ENCODE data around the gene ABCG2.

DNA sequence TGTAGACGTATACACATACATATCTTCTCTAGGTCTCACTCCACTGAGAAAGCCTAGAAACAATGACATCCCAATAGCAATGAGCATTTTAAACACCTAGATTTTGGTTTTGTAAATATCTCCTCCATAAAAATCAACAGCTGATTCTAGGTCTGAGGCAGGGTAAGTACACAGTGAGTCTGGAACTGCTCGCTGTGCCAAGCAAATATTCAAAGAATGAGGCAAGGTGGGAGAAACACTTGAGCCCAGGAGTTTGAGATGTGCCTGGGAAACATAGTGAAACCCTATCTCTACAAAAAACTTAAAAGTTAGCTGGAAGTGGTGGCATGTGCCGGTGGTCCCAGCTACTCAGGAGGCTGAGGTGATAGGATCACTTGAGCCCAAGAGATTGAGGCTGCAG lies 22.2 kb downstream of the ABCG2 start:
- TF ChIP-seq POLR2AphosphoS5 (IDR thresholded peaks at IDR 0.05) (no peak), POLR2A (IDR thresholded peaks at IDR 0.05) (no peak)
- TF ChIP-seq, protein P1, sequence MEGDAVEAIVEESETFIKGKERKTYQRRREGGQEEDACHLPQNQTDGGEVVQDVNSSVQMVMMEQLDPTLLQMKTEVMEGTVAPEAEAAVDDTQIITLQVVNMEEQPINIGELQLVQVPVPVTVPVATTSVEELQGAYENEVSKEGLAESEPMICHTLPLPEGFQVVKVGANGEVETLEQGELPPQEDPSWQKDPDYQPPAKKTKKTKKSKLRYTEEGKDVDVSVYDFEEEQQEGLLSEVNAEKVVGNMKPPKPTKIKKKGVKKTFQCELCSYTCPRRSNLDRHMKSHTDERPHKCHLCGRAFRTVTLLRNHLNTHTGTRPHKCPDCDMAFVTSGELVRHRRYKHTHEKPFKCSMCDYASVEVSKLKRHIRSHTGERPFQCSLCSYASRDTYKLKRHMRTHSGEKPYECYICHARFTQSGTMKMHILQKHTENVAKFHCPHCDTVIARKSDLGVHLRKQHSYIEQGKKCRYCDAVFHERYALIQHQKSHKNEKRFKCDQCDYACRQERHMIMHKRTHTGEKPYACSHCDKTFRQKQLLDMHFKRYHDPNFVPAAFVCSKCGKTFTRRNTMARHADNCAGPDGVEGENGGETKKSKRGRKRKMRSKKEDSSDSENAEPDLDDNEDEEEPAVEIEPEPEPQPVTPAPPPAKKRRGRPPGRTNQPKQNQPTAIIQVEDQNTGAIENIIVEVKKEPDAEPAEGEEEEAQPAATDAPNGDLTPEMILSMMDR (IDR thresholded peaks at IDR 0.05): no peak
